ENCODE data around the gene NMT1. TPM values are rescaled to one million over a fixed set of nuclear protein-coding genes. Genes with fewer than 3 reads are reported as not detected.
A peak's percentile ranks its signal among the peaks of the same experiment; 100 is the strongest.

NMT1 gene
- total and polyA plus RNA-seq, 2 of the 13 experiments (the other 11 are each of a cell fraction or from before 2014, with no cell fraction given): 75.7 to 142 TPM

DNA sequence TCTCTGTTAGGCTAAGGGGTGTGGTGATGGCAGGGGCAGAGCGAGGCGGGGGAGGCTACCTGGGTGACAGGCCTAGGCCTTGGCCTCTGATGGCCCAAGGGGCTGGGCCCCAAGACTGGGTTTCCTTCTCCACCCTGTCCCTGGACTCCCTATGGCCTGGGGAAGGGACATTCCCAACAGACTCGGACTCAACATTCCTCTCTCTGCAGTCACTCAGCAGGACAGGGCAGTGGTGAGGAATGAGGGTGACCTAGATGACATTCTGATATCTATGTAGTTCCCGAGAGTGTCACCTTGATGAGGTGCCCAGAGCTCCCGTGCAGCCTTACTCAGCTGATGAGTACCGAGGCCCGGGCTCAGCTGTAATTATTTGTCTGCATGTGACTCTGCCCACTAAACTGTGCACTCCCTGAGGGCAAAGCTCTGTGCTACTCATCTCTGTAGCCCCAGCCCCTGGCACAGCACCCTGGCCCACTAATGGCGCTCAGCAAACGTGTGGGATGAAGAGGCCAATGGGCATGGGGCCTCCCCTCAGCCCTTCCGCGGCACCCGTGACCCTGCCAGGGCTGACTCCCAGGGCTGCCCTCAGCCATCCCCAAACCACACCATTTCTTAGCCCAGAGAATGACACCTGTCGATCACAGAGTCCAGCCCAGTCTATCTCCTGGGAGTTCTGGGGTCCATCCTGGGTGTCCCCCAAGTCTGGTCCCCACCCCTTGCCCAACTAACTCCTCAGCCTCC lies 69.0 kb downstream of the NMT1 start:
- ATAC-seq (peak; percentile 19), DNase-seq (ENCODE audit: low spot score) (peak; percentile 71), FAIRE-seq (peak; percentile 28)
- Histone ChIP-seq H3K4me2 (ENCODE audit: low read depth, low read length) (peak overlapping the region; percentile 54), H3K27ac (ENCODE audit: extremely low read length, insufficient read depth, low read length) (peak overlapping the region; percentile 27), H4K20me1 (ENCODE audit: insufficient read depth, low read length) (no peaks in the 10 kb centered on the region), H3K9ac (ENCODE audit: insufficient read depth, low read depth, low read length) (peak overlapping the region; percentile 44), H3K27me3 (ENCODE audit: control insufficient read depth in 1 of 2, insufficient read depth in 2 of 2, low read length in 2 of 2) (no peaks in the 10 kb centered on the region), H3K36me3 (replicated peaks in 1 of 2; ENCODE audit: control insufficient read depth in 1 of 2, insufficient read depth in 2 of 2, low read length in 2 of 2) (no peaks in the 10 kb centered on the region), H3K4me1 (ENCODE audit: insufficient read depth, low read length) (peaks cover 64% of the 10 kb centered on the region), H2AFZ (ENCODE audit: low read length) (no peak overlapping the region), H3K79me2 (ENCODE audit: insufficient read depth, low read length) (peaks cover 4% of the 10 kb centered on the region), H3K9me3 (ENCODE audit: low read length) (no peaks in the 10 kb centered on the region), H3K4me3 (replicated peaks in 1 of 3; ENCODE audit: insufficient read depth in 1 of 3, low read depth in 2 of 3, low read length in 3 of 3) (peak overlapping the region in 1 of 3 experiments; percentile 41; a peak in 2 of 6 replicates)
- CTCF ChIA-PET (ENCODE audit: low intra/inter-chr PET ratio, low total read pairs): no interaction called here
- POLR2A ChIA-PET: interaction anchor here (0.9 to 4.7 kb wide), 11 partner anchors 12 to 72 kb away, joined by 3 to 71 read pairs (median 6); partner anchors contain the start of genes HEXIM1 and HEXIM2
- intact Hi-C loops (cut with micrococcal nuclease; ENCODE audit: unreplicated experiment) (no loop called here), in situ Hi-C loops (cut with HindIII; ENCODE audit: extremely low pct_ligation_motif_present, low pct_unique_long_range_greater_than_20kb) (loop anchor here (5.0 to 10.0 kb wide), 2 partner anchors 33 to 245 kb away; no protein-coding TSS in a partner anchor)
- 26% methylated on average over 8 of the region's 13 CpGs for WGBS (ENCODE audit: low lambda C conversion rate)
- no TSS peak for BruUV-seq (replicated peaks)
- no peak for TF ChIP-seq FOSL1 (CRISPR knock-in tag; IDR thresholded peaks at IDR 0.05; ENCODE audit: borderline replicate concordance)
- no peak for TF ChIP-seq SIN3B (IDR thresholded peaks at IDR 0.05; ENCODE audit: low read length)
- peak; percentile 17 for TF ChIP-seq TEAD3 (CRISPR knock-in tag; optimal IDR thresholded peaks at IDR 0.05; ENCODE audit: borderline replicate concordance)
- 0 out of 2 replicates have a peak, but pooled peaks have one; percentile 18 for TF ChIP-seq CBX5 (CRISPR knock-in tag; IDR thresholded peaks at IDR 0.05; ENCODE audit: borderline replicate concordance)
- no peak for TF ChIP-seq ESRRA (CRISPR knock-in tag; IDR thresholded peaks at IDR 0.05; ENCODE audit: low read depth)
- TF ChIP-seq ZNF605 (CRISPR knock-in tag; IDR thresholded peaks at IDR 0.05): 0 out of 2 replicates have a peak, but pooled peaks have one; percentile 10
- no peak for TF ChIP-seq ZNF784 (CRISPR knock-in tag; IDR thresholded peaks at IDR 0.05; ENCODE audit: borderline replicate concordance)
- no peak for TF ChIP-seq YY1 (IDR thresholded peaks at IDR 0.05; ENCODE audit: insufficient read depth, insufficient replicate concordance, low read depth, low read length)
- TF ChIP-seq, protein P1, sequence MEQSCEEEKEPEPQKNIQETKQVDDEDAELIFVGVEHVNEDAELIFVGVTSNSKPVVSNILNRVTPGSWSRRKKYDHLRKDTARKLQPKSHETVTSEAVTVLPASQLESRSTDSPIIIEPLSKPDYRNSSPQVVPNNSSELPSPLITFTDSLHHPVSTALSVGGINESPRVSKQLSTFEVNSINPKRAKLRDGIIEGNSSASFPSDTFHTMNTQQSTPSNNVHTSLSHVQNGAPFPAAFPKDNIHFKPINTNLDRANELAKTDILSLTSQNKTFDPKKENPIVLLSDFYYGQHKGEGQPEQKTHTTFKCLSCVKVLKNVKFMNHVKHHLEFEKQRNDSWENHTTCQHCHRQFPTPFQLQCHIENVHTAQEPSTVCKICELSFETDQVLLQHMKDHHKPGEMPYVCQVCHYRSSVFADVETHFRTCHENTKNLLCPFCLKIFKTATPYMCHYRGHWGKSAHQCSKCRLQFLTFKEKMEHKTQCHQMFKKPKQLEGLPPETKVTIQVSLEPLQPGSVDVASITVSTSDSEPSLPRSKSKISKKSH (CRISPR knock-in tag; IDR thresholded peaks at IDR 0.05; ENCODE audit: borderline replicate concordance): 0 out of 2 replicates have a peak, but pooled peaks have one; percentile 27
- TF ChIP-seq ZFAT (CRISPR knock-in tag; conservative IDR thresholded peaks at IDR 0.05): no peak
- TF ChIP-seq ZNF550 (CRISPR knock-in tag; IDR thresholded peaks at IDR 0.05; ENCODE audit: borderline replicate concordance): no peak
- no peak for TF ChIP-seq ERF (CRISPR knock-in tag; IDR thresholded peaks at IDR 0.05)
- TF ChIP-seq ZNF230 (CRISPR knock-in tag; IDR thresholded peaks at IDR 0.05): no peak
- TF ChIP-seq POGK (CRISPR knock-in tag; conservative IDR thresholded peaks at IDR 0.05): peak; percentile 78; the same call in 1 of the 2 replicates
- TF ChIP-seq NR2F6 (IDR thresholded peaks at IDR 0.05): no peak
- no peak for TF ChIP-seq NR2F6 (CRISPR knock-in tag; IDR thresholded peaks at IDR 0.05)
- peak; percentile 54; the same call in 1 of the 2 replicates for TF ChIP-seq BHLHE40 (IDR thresholded peaks at IDR 0.05; ENCODE audit: low read length)
- TF ChIP-seq ZNF776 (CRISPR knock-in tag; IDR thresholded peaks at IDR 0.05): peak; percentile 14; the same call in 1 of the 2 replicates
- no peak for TF ChIP-seq NR1H2 (CRISPR knock-in tag; IDR thresholded peaks at IDR 0.05; ENCODE audit: borderline replicate concordance, low read depth)

Data from HepG2 (cell line).